ENCODE results near the gene VPS29. TPM values are rescaled to one million over a fixed set of nuclear protein-coding genes. Genes with fewer than 3 reads are reported as not detected.

VPS29 gene
- total RNA-seq = 77.1 and 78.3 TPM in 2 replicates

- DNase-seq = peak; percentile 99
Observed at GRCh38 chr12:110501752-110502738, at the start of gene VPS29, which contains the start of gene RAD9B. Gene VPS29 (minus strand): TSS chr12:110502111. CDS start chr12:110502051, 60 bp downstream. Gene RAD9B (plus strand): TSS chr12:110502331. CDS start chr12:110502338, 7 bp downstream.

DNA sequence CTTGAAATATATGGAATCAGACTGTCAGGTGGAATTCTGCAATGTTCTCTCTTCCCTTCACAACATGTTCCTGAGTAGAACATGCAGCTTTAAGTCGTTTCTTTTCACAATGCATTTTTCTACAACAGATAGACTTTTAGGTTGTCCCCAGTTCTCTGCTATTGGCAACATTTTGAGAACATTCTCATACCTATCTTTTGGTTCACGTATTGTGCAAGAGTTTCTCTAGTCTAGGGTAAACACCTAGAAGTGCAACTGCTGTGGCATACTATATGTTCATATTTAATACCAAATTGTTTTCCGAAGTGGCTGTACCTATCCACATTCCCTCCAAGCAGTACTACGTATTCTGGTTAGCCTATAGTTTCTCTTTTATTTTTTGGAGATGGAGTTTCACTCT is 49.1 kb upstream of the VPS29 start:
- no peak for DNase-seq

DNA sequence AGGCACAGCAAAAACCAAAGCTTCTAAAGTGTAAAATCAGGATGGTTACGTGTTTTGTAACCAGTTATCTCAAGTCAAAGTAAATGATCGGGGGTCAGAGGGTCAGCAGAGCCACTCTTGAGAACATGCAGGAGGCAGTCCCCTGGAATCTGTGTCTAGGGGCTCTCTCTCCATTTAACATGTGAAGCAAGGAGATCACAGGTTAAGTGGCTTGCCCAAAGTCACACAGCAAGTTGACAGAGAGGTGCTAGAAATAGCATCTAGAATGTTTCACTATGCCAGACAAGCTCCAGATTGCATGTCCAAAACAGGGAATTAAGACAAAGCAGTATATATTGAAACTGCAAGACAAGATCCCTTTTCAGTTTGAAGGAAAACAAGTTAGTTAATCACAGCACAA is 47.8 kb upstream of the VPS29 start:
- DNase-seq = no peak

GRCh38 chr12:110548678-110549077 is 46.8 kb upstream of the VPS29 start:
- no peak for DNase-seq

DNA sequence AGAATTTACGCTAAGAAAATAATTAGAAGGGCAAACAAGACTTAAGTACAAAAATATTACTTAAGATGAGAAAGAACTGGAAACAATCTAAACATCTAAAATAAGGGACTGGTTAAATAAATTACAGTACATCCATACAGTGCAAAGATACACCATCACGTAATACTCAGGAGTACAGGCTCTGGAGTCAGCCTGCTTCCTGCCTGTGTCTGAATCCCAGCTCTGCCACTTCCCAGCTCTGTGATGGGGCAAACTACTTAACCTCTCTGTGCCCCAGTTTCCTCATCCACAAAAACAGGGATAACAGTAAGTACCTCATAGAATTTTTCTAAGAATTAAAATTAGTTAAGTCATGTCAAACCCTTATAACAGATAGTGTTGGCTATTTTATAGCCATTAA is 45.2 kb upstream of the VPS29 start:
- peak; percentile 45 for DNase-seq

- peak; percentile 62 for DNase-seq
Observed at GRCh38 chr12:110546339-110546738, 44.4 kb upstream of the VPS29 start.

DNA sequence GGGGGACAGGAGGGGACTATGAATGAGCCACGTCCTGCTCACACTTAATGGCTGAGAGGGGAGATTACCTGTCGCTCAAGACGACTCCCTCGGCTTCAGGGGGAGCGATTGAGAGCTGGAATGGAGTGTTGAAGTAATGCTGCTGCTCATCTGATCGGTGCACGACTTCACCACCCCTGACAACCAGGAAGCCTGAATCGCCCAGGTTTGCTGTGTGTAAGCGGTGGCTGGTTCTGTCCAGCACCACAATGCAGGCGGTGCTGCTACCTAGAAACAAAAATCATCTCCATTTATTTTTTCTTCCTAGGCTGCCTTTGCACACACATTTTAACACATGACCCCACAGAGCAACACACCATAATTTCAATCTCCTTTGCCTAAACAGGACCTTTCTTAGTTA is 43.9 kb upstream of the VPS29 start:
- peak; percentile 37 for DNase-seq

- peak; percentile 95 for DNase-seq
Observed at GRCh38 chr12:110545259-110545658, 43.3 kb upstream of the VPS29 start.

- no peak for DNase-seq
Observed at GRCh38 chr12:110543965-110544364, 42.1 kb upstream of the VPS29 start.

GRCh38 chr12:110543252-110543959 is 41.5 kb upstream of the VPS29 start:
- peak; percentile 81 for DNase-seq

DNA sequence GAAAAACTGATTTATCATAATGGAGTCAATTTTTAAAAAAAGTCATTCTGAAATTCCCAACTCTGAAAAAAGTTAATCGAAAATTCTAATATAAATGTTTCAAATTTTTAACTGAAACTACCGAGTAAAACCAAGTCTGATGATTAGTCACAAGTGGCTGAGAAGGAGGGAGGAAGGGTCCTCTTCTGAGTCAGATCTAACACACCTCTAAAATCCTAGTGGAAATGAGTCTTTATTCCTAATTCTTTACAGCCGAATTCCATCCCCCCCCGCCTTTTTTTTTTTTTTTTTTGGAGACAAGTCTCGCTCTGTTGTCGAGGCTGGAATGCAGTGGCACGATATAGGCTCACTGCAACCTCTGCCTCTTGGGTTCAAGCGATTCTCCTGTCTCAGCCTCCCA is 38.1 kb upstream of the VPS29 start:
- no peak for DNase-seq

DNA sequence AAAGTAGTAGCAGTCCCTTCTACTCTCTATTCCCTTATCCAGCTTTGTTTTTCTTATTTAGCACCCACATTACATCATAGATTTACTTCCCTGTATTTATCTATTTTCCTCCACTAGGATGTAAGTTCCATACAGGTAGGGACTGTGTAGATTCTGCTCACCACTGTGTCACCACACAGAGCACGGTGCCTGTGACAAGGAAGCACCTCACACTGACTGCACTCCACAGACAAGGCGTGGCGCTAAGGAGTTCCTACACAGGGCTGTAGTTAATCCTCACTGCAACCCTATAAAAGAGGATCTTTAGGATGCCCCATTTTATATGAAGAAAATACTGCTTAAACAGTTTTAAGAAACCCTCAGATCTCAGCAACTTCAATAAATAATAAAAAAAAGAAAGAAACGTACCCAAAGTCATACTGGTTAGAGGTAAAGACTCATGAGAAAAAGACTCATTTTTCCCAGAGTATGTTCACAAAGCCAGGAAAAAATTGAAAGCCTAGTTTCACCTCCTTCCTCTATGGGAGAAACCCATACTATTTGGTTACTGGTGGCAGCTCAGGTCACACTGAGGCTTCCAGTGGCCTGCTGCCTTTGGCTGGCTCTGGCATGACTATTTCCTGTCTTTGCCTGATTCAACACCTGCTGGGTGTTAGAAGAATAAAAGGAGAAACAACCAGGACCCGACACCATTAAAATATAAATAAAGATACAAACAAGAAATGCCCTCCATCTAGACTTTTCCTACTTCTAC is 37.1 kb upstream of the VPS29 start:
- DNase-seq = peak; percentile 37

- no peak for DNase-seq
Observed at GRCh38 chr12:110537605-110538409, 35.9 kb upstream of the VPS29 start.

DNA sequence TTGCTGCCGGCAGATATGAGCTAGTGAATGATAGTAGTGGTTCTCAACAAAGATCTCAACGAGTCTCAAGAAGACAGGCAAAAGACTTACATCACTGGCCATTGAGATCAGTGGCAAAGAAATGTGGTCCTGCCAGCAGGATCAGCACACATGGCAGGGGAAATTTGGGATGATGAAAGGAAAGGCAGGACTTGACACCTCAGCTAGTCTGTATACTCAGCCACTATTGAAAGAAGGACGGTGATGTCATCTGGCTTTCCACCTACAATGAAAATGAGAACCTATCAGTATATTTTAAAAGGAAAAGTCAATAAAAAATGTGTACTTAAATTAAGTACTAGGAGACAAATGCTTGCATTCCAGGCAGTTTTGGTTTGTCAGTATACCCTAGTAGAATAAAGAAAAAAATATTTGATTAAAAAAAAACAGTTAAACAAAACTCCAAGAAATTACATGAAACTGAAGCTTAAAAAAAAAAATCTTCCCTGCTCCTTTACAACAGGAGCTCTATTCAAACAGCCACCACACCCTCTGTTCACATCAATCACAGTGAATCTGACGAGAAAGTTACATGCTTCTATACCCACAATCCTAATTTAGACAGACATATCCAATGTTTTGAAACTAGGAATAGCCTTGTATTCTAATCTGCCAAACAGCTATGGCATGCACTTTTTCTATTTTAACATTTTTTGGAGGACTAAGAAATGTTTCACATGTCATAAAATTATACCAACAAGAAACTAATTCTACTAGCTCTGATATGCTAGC is 35.1 kb upstream of the VPS29 start:
- no peak for DNase-seq

GRCh38 chr12:110534811-110535210 is 32.9 kb upstream of the VPS29 start:
- no peak for DNase-seq

DNA sequence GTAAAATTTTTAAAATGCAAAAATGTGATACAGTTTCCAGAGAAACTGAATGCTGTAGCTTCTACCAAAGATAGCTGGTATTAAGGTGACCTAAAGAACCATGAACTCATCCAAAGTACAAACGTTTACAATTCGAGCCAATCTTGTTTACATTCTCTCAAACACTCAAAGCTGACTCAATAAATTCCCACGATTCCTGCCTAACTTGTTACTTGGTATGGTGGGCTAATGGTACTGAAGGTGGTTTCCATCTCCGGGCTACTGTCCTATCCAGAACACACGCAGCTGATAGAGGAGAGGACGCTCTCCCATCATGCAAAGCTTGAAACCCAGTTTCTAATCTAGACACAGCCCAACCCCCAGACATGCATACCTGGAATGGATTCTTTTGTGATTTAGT is 31.7 kb upstream of the VPS29 start:
- DNase-seq = no peak

DNA sequence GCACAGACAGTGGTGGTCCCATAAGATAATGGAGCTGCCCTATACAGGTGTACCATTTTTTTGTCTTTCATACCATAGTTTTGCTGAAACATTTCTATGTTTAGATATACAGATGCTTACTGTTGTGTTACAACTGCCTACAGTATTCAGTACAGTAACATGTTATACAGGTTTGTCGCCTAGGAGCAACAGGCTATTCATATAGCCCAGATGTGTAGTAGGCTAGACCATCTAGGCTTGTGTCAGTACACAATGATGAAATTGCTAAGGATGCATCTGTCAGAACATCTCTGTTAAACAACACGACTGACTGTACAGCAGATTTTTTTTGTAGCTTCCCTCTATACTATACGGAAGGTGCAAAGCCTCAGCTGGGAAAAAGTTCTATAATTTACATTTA is 30.7 kb upstream of the VPS29 start:
- DNase-seq = no peak

DNA sequence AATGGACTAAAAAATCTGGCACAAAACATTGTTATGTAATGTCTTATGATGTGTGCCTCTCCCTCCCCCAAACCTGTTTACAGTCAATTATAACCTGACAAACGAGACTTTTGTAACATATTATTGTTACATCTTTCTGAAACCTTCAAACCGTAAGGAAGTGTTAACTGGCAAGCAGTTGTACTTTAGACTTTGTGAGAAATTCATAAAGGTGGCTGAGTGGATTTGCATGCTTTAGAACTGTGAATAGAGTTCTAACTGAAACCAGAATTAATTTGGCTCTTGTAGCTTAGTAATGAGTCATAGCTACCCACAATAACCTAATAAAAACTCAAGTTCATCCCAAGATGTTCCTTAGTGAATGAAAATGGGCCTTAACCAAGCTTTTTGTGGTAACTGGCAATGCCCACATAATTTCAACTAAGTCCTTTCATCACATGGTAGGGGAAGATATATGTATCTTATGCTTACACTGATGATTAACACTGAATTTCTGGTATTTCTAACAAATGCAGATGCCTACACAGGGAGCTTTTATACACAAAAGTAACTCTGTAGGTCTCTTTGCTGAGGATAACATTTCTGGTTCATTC is 29.9 kb upstream of the VPS29 start:
- DNase-seq = no peak

- DNase-seq = no peak
Observed at GRCh38 chr12:110530511-110530910, 28.6 kb upstream of the VPS29 start.

GRCh38 chr12:110528277-110528839 is 26.4 kb upstream of the VPS29 start:
- DNase-seq = no peak

All from dermis blood vessel endothelial cell (primary cell).